ENCODE results near the gene PRKAA1. TPM values are rescaled to one million over a fixed set of nuclear protein-coding genes. Genes with fewer than 3 reads are reported as not detected.

Gene PRKAA1
- total RNA-seq, 4 donors from 2014 or later: 66.2 to 86.1 (median 77.9) TPM

GRCh38 chr5:40833712-40834229 is 35.6 kb upstream of the PRKAA1 start:
- DNase-seq (ENCODE audit: low spot score in 2 of 2): no peak
- Histone ChIP-seq H3K9me3 (no peaks in the 10 kb centered on the region), H3K4me1 (peaks cover 0 to 32% (median 13%) of the 10 kb centered on the region in 4 donors), H3K4me3 (peak overlapping the region; percentile 51 to 79 (median 56)), H3K27ac (peak overlapping the region in 3 of 4 donors; percentile 95 to 99 (median 98)), H3K27me3 (no peaks in the 10 kb centered on the region), H3K36me3 (peaks cover 0 to 54% (median 22%) of the 10 kb centered on the region in 3 donors)
- TF ChIP-seq CTCF (IDR thresholded peaks at IDR 0.05) (no peak), EP300 (IDR thresholded peaks at IDR 0.05) (no peak), POLR2A (IDR thresholded peaks at IDR 0.05) (no peak)
- 63 to 67% methylated on average over 13 of the region's 13 CpGs for WGBS, 2 donors

- TF ChIP-seq POLR2A (IDR thresholded peaks at IDR 0.05) (no peak), CTCF (IDR thresholded peaks at IDR 0.05) (no peak), EP300 (IDR thresholded peaks at IDR 0.05) (no peak)
- Histone ChIP-seq H3K36me3 (peaks cover 0 to 68% (median 22%) of the 10 kb centered on the region in 3 donors), H3K9me3 (no peaks in the 10 kb centered on the region), H3K27me3 (no peaks in the 10 kb centered on the region), H3K4me1 (peaks cover 0 to 32% (median 13%) of the 10 kb centered on the region in 4 donors), H3K27ac (no peak overlapping the region), H3K4me3 (no peak overlapping the region)
- DNase-seq (ENCODE audit: low spot score in 2 of 2): no peak
- WGBS, 2 donors: 83 to 86% methylated on average over 4 of the region's 4 CpGs
Measured at GRCh38 chr5:40832345-40832744, 34.2 kb upstream of the PRKAA1 start.

GRCh38 chr5:40831346-40832210 is 33.4 kb upstream of the PRKAA1 start:
- Histone ChIP-seq H3K36me3 (peaks cover 0 to 76% (median 22%) of the 10 kb centered on the region in 3 donors), H3K4me1 (peaks cover 0 to 32% (median 13%) of the 10 kb centered on the region in 4 donors), H3K9me3 (no peaks in the 10 kb centered on the region), H3K4me3 (no peak overlapping the region), H3K27ac (no peak overlapping the region), H3K27me3 (no peaks in the 10 kb centered on the region)
- TF ChIP-seq POLR2A (IDR thresholded peaks at IDR 0.05): no peak
- WGBS, 2 donors: 70 to 83% methylated on average over 4 of the region's 4 CpGs
- no peak for DNase-seq (ENCODE audit: low spot score in 2 of 2)

- TF ChIP-seq CTCF (IDR thresholded peaks at IDR 0.05) (no peak), EP300 (IDR thresholded peaks at IDR 0.05) (no peak), POLR2A (IDR thresholded peaks at IDR 0.05) (no peak)
- H3K4me1 ChIP-seq: peaks cover 0 to 24% (median 13%) of the 10 kb centered on the region in 4 donors
- no peak overlapping the region for H3K27ac ChIP-seq
- no peak for DNase-seq (ENCODE audit: low spot score in 2 of 2)
- H3K36me3 ChIP-seq: peaks cover 0 to 89% (median 22%) of the 10 kb centered on the region in 3 donors
- H3K4me3 ChIP-seq: no peak overlapping the region
- 89 to 92% methylated on average over 13 of the region's 13 CpGs for WGBS, 2 donors
- no peaks in the 10 kb centered on the region for H3K27me3 ChIP-seq
- H3K9me3 ChIP-seq: no peaks in the 10 kb centered on the region
Measured at GRCh38 chr5:40829748-40830533, 31.8 kb upstream of the PRKAA1 start.

Measured in tibial nerve (tissue), 4 donors.